T-helper 9 cell (primary cell): ENCODE measurements around the gene PSMA8.
"Not testable (repeated sequence)": the region's sequence is repeated elsewhere in the genome, so short reads cannot be mapped to it uniquely, and the experiment has no call there.

ENCODE experiments used
- DNase-seq: peaks from one replicate; pipeline ENCODE4 v3.0.0-alpha.2; 2020

PSMA8 gene

GRCh38 chr18:26238718-26239117 lies 105.0 kb downstream of the PSMA8 start:
- not testable (repeated sequence) for DNase-seq

- not testable (repeated sequence) for DNase-seq
Measured at GRCh38 chr18:26242392-26242791, 108.7 kb downstream of the PSMA8 start.
